Skeletal muscle cell (primary cell): ENCODE data around the gene GALNT15.

Experiments used
- DNase-seq: peaks from one replicate; pipeline ENCODE4 v3.0.0-alpha.2; 2010; ENCODE audit warnings: low read depth
- H3K4me3 ChIP-seq: 2 replicates; pipeline ENCODE4 v1.5.1; 2011; ENCODE audit warnings: low read depth, mild to moderate bottlenecking, control low read depth, low read length, moderate library complexity

Gene GALNT15

DNA sequence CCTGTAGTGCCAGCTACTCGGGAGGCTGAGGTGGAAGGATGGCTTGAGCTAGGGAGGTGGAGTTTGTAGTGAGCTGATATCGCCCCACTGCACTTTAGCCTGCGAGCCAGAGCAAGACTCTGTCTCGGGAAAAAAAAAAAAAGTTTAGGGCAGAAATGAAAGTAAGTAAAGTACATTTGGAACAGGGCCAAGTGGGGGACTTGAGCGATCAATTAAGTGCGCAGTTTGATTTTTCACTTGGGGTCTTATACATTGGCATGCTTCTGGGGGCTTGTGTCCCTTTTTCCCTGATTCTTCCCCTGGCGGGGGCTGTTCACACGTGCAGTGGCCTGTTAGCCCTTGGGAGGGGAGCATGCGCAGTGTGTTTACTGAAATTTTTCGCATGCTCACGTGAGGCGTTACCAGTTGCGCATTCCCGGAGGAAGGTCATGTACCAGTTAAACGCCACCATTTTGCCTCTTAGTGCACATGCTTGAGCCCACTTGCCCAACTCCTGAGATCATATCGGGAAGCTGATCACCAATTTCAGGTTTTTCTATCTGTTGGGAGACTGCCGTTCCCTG lies 42.0 kb downstream of the GALNT15 start:
- no peak for DNase-seq

DNA sequence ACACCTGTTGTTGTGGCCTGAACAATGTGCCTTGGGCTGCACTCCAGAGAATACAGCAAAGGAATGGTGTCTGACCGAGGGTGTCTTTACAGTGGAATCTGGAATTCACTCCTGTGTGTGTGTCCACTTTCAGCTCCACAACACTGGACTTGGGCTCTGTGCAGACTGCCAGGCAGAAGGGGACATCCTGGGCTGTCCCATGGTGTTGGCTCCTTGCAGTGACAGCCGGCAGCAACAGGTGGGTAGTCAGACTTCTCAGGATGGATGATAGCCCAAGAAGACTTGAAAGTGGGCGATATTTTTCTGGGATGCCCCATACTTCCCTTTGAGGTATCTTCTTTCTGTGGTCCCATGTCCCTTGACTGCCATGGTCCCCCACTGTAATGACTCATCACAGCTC lies 45.3 kb downstream of the GALNT15 start:
- no peak for DNase-seq

More for the DNA sequence above, 42.0 kb downstream of the GALNT15 start:
- no peak overlapping the region for H3K4me3 ChIP-seq

DNA sequence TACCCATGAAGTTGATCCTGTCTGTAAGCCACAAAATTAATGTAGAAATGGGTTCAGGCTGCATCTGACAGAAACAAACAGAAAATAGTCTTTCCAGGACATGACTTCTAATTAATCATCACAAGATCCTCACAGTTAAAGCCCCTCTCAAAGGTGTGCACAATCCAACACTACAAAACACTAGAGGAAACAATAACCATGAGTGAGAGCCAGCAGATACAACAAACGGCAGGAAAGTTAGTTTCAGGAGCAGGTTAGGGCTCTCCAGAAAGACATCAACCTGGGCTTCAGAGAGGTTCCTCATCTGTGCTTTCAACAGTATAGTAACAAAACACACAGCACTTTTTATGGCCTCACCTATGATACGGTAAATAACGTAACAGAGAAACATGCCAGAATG lies 47.5 kb downstream of the GALNT15 start:
- no peak for DNase-seq
- no peak overlapping the region for H3K4me3 ChIP-seq

More for the DNA sequence above, 45.3 kb downstream of the GALNT15 start:
- H3K4me3 ChIP-seq: no peak overlapping the region

DNA sequence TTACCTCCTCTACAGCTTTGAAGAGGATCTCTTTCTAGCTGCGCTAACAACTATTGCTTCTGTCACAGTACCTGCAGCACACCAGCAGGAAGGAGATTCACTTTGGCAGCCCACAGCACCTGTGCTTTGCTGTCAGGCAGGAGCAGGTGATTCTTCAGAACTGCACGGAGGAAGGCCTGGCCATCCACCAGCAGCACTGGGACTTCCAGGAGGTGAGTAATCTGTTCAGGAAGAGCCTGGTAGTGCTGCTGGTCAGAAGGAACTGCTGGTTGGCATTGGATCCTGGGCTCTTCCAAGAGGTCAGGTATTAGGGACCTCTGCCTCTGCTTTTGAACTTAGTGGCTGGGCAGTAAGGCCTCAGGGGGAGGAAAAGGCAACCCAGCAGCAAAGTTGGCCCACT lies 48.1 kb downstream of the GALNT15 start:
- H3K4me3 ChIP-seq: no peak overlapping the region
- DNase-seq: no peak

DNA sequence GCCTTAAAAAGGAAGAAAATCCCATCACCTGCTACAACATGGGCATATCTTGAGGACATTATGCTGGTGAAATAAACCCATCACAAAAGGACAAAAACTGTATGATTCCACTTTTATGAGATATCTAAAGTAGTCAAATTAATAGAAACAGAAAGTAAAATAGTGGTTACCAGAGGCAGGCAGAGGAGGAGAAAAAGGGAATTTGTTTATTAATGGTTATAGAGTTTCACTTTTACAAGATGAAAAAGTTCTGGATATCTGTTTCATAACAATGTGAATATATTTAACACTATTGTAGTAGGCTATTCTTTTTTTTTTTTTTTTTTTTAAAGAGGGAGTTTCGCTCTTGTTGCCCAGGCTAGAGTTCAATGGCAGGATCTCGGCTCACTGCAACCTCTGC lies 49.8 kb downstream of the GALNT15 start:
- no peak overlapping the region for H3K4me3 ChIP-seq
- no peak for DNase-seq

DNA sequence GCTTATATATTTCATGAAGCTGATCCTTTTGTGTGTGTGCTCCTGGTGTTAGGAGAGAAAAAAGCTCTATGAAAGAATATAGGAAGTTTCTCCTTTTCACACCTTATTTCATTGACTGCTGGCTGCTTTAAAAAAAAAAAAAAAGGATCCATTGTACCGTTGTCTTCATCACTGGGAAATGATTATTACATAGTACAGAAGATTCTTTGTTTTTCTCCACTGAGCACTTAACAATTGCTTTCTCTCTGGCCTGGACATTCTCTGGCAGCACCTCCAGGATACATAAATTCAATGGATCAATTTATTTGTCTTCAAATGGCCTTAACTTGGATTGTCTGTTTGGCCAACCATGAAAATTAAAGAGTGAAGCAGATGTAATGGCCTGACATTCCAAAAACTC lies 53.1 kb downstream of the GALNT15 start:
- DNase-seq: no peak

DNA sequence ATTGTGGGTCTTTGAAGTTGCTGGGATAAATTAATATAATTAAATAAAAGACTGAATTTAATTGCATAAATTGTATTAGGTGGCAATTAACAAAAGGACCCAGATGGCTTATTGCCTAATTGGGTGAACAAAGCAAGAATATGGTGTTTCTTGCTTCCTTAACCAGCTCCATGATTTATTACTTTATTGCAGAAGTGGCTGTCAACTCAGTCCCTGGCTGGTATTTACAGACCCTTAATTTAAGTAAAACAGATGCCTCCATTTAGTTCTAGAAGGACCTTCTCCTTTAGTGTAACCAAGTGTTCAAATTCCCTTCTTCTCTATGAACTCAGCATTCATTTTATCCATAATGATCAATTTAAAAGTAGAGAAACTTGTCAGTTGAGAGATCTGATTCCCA lies 55.2 kb downstream of the GALNT15 start:
- no peak for DNase-seq
- no peak overlapping the region for H3K4me3 ChIP-seq

More for the DNA sequence above, 53.1 kb downstream of the GALNT15 start:
- no peak overlapping the region for H3K4me3 ChIP-seq

DNA sequence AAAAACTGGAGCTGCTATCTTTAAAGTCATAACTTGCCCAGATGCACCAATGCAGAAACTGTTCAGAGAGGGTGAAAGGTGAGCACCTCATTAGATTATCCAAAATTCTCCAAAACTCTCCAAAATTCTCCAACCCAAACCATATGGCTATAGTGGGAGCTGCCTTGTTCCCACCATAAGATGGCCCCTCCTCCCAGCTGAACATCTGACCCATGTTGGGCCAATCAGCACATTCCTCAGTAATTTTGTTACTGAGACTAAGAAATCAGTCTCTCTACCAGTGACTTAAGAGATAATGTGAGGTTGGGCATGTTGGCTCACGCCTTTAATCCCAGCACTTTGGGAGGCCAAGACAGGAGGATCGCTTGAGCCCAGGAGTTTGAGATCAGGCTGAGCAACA lies 57.5 kb downstream of the GALNT15 start:
- no peak for DNase-seq

DNA sequence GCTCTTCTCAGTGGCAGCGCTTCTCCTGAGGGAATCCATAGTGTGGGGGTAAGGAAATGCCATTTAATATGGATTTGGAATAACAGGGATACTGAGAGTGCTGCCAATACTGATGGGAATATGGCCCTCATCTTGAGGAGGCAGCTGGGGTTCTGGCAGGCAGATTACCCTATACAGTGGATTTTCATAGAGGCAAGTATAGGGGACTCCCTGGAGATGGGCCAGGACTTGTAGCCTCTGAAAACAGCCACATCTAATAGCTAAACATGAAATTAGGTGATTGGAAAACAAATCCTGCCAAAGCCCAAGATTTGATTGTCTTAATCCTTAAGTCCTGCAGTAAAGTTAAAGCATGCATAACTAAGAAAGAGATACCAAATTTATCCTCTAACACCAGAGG lies 59.3 kb downstream of the GALNT15 start:
- DNase-seq: no peak
- no peak overlapping the region for H3K4me3 ChIP-seq

More for the DNA sequence above, 57.5 kb downstream of the GALNT15 start:
- H3K4me3 ChIP-seq: no peak overlapping the region

DNA sequence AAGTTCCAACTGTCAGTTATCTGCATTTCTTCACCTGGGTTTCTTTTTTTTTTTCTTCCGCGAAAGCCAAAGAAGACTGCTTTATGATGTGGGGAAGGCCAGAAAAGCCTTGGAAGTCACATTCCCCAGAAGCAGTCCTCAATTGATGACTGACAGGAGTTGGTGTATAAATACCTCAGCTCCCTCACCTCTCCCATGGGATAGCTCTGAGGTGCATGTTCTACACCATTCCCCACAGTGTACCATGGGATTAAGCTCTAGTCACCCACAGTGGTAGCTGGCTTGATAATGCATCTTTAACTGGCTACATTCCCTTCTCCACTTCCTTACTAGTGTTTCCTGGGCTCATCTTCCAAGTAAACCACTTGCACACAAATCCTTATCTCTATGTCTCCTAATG lies 59.8 kb downstream of the GALNT15 start:
- no peak for DNase-seq
- no peak overlapping the region for H3K4me3 ChIP-seq

DNA sequence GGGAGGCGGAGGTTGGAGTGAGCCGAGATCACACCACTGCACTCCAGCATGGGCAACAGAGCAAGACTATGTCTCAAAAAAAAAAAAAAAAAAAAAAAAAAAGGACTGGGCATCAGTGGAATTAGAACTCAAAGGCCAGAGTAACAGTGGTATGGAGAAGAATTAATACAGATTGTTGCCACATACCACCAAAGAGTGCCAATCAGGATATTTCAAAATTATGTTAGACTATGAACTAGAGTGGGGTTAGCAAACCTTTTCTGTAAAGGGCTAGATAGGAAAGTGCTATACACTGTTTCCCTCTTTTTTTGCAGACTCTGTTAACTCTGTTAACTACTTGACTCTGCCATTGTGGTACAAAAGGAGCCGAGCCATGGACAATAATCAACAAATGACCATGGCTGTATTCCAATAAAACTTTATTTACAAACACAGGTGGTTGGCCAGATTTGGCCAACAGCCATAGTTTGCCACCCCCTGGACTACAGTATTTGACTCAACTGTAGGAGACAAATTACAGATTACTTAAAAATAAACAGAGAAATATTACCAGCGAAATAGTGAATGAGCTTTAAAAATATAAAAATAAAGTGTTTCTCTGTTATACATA lies 61.7 kb downstream of the GALNT15 start:
- no peak for DNase-seq
- H3K4me3 ChIP-seq: no peak overlapping the region

DNA sequence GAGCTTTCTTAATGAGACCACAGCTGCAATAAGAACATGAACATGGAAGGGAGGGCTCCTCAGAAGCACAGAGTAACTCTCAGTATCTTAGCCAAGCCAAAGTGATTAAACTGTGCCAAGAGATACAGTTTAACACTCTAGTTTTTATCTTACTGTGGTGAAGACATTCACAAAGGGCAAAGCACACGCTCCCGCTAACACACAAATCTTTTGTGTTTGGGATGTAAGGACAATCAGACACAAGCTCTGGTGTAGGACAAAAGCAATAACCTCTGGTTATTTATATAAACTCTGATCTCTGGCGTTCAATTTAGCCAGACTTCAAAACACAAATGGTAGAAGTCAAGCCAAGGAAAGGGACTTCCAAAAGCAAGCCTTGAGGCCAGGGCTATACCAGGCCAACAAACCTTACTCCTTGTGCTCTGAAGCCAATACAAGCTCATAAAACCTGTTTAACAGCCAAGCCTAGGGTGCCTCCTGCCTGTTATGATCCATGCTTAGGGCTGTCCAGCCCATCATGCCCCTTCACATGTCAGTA lies 62.4 kb downstream of the GALNT15 start:
- no peak for DNase-seq
- no peak overlapping the region for H3K4me3 ChIP-seq

DNA sequence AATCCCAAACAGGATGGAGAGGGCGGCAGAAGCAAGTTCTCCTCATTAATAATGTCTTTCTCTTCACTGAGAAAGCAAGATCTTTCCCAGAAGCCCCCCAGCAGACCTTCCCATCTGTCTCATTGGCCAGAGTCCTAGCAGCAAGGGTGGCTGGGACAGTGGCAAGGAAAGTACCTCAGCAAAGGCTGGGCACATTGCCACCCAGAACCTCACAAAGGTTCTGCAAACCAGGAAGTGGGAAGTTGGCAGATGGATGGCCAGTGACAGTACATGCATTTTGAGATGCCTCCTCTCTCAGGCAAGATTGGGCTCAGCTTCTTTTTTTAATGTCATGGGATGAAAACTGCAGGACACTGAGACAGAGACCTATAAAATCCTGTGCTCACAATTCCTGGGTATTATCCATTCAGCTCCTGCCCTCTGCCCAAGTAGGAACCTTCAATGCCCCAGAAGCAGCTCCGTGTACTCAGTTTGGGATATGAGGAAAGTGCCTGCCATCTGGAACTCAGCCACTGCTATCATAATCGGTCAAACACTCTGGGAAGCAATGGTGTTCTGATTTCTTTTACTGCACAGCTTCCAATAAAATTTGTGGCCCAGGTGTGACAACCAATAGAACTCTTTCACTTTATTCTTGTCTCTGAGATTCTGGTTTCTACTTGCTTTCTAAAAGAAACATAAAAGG lies 64.7 kb downstream of the GALNT15 start:
- no peak for DNase-seq
- H3K4me3 ChIP-seq: no peak overlapping the region

DNA sequence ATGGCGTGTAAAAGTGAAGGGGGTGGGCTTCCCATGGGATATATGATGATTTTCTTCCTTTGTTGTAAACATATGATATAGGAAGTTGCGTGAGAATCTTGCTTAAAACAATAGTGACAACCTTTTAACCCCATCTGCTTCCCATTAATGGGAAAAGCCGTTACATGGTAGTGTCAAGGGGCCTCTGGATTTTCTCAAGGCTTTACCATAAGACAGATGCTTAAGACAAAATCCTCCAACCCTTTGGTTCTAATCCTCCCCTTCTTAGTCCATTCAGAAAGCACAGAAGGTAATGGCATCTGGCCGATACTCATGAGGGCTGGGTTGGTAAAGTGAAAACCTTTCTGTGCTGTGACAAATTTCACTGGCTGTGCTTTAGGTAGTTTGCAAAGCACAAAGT lies 65.3 kb downstream of the GALNT15 start:
- no peak overlapping the region for H3K4me3 ChIP-seq
- peak; percentile 72 for DNase-seq

DNA sequence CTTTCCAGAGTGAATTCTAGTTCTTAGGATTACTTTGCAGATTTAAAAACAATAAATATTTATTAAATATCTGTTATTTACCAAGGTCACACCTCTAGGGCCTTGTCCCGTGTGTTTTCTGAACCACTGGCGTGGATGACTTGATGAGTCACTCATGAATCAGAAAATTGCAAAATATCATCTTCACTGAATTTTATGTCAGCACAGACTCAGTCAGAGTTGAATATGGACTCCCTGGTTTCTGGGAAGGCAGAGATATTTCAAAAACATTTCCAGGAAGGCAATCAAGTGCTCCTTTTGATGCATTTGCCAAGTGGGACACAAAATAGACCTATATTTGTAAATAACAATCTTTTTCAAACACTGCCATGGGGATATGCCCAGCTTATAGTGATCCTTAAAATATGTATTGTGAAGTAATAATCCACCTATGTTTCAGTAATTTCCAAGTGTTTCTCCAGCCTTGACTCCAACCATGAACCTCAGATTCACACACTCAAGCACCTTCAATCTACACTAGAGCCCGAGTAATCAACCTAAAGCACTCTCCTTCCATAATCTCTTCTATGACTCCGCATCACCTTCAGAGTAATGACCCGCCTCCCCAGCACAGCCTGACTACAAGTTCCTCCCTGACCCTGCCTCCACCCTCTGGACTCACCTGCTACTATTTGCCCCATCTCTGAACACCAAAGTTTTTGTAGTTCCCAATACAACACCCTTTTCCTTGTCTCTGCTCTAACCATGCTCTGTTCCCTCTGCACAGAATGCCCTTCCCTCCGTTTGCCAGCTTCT lies 65.9 kb downstream of the GALNT15 start:
- H3K4me3 ChIP-seq: no peak overlapping the region
- DNase-seq: peak; percentile 73

DNA sequence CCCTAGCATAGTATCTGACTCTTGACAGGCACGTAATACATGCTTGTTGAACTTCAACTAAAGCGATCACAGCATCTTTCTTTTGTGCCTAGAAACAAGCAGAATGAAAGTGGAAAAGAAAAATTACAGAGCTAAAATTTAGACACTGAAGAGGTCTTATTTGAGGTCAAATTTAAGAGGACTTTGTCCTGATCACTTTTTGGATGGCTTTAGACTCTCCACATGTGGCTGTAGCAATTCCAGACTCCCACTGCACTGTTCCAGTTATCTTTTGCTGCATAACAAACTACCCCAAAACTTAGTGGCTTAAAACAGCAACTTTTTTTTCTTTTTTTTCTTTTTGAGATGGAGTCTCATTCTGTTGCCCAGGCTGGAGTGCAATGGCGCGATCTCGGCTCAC lies 66.7 kb downstream of the GALNT15 start:
- DNase-seq: no peak
- no peak overlapping the region for H3K4me3 ChIP-seq

DNA sequence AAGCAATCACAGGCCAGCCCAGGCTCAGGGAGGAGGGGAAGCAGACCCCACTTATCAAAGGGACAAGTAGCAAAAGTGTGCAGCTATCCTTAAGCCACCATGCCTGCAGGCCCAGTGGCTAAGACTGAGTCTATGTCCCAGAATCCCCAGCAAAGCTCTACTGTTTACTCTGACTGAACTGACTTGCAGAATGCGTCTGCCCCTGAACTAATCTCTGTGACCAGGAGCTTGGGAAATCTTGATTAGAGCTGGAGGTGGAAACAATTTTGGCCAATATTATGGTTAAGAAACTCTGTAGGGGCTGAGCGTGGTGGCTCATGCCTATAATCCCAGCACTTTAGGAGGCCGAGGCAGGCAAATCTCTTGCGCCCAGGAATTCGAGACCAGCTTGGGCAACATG lies 67.7 kb downstream of the GALNT15 start:
- DNase-seq: no peak
- no peak overlapping the region for H3K4me3 ChIP-seq

DNA sequence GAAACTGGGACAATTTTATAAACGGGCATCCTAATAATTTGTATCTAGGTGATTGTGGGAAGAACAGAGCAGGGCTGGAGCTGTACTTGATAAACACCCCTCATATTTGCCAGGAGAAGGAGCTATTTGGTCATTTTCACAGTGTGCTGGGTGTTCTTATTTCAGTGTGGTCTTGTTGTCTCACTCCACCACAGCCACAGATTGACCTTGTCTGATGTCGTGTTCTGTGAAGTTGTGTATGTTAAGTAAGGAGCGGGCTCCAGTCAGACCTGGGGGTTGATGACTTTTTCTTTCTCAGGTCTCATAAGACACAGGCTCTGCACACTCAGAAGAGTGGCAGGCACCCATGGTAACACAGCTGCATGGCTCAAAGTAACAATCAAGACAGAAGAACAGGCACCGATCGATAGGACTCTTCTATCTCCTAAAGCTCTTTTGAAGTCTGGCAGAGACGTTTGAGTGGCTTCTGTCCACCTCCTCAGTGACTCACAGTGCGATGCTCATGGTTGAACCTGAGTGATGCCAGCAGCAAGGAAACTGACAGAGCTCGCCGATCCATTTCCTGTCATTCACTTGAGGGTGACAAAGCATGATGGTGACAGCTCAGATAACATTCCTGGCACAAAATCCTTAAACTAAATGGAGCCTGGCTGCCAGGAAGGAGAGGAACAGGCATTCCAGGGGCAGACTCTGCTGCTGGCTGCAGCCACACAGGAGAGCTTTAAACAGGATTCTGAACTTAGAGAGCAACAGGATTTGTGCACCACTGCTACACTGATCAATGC lies 69.4 kb downstream of the GALNT15 start:
- DNase-seq: no peak
- H3K4me3 ChIP-seq: no peak overlapping the region

DNA sequence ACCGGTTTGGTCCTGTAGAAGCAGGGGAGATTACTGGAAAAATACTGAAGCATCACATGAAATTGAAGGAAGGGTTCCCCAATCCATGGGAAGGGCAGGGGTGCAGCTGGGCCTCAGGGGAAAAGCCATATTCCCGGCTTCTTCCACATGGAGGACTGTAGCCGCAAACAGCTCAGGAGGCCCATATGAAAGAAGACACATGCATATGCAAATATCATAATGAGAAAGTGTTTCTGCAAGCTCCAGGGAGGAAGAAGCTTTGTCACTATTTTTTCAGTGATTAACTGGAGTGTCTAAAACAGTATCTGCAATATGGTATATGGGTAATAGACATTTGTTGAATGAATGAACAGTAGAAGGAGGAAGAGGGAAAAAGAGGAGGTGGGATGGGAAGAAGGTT lies 71.1 kb downstream of the GALNT15 start:
- DNase-seq: no peak
- no peak overlapping the region for H3K4me3 ChIP-seq
